Suprapubic skin (tissue), 4 donors: ENCODE measurements around the gene PLXDC1.

Experiments used
- POLR2A ChIP-seq, 2 donors: fragments of 450-650 bp; IDR thresholded peaks; one replicate each; pipeline ENCODE4 v1.6.1; 2017; ENCODE audit warnings: antibody characterized with exemption in 2 of 2, mild to moderate bottlenecking in 2 of 2, moderate library complexity in 2 of 2
- POLR2AphosphoS5 ChIP-seq, 3 donors: sonication (generic); formaldehyde crosslinking; IDR thresholded peaks; one replicate each; pipeline ENCODE4 v1.6.1; 2017; ENCODE audit warnings: antibody characterized with exemption in 3 of 3
- TF ChIP-seq, protein P1 (sequence below), 2 donors: fragments of 200-600 bp in 1 of 2; fragments of 450-650 bp in 1 of 2; sonication (generic) in 1 of 2; IDR thresholded peaks; one replicate each; pipeline ENCODE4 v1.5.1; 2016 to 2019; ENCODE audit warnings: antibody characterized with exemption in 2 of 2, mild to moderate bottlenecking in 1 of 2, moderate library complexity in 1 of 2

DNA sequence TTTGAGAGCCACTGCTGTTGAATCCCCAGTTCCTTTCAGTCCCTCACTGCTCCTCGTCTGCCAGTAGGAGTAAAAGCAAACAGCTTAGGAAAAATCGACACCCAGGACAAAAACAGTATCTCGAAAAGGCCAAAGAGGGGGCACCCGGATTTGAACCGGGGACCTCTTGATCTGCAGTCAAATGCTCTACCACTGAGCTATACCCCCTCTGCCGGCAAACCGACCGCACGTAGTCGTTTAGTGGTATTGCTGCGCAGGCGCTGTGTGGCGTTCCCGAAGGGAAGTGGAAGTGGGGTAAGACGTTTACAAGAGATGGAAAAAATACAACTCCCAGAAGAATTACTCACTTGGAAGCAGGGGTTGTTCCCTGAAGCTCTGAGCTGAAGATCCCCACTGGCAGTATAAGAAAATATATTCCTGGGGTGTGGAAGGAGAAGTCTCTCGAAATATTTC, 2.2 kb upstream of the PLXDC1 start:
- TF ChIP-seq, protein P1, sequence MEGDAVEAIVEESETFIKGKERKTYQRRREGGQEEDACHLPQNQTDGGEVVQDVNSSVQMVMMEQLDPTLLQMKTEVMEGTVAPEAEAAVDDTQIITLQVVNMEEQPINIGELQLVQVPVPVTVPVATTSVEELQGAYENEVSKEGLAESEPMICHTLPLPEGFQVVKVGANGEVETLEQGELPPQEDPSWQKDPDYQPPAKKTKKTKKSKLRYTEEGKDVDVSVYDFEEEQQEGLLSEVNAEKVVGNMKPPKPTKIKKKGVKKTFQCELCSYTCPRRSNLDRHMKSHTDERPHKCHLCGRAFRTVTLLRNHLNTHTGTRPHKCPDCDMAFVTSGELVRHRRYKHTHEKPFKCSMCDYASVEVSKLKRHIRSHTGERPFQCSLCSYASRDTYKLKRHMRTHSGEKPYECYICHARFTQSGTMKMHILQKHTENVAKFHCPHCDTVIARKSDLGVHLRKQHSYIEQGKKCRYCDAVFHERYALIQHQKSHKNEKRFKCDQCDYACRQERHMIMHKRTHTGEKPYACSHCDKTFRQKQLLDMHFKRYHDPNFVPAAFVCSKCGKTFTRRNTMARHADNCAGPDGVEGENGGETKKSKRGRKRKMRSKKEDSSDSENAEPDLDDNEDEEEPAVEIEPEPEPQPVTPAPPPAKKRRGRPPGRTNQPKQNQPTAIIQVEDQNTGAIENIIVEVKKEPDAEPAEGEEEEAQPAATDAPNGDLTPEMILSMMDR (IDR thresholded peaks at IDR 0.05): no peak
- no peak for TF ChIP-seq POLR2A (IDR thresholded peaks at IDR 0.05)
- peak in 2 of 3 donors; percentile 75 to 94 for TF ChIP-seq POLR2AphosphoS5 (IDR thresholded peaks at IDR 0.05)
